WTC11 (cell line): Measurements from ENCODE around the gene CRY2.

ENCODE experiments used
- CREB1 ChIP-seq: sonication (generic); formaldehyde crosslinking; IDR thresholded peaks from 2 replicates; pipeline ENCODE4 v1.8.0; 2023; ENCODE audit warnings: mild to moderate bottlenecking, missing genetic modification reagents
- ETV6 ChIP-seq: sonication (generic); formaldehyde crosslinking; IDR thresholded peaks from 2 replicates; pipeline ENCODE4 v1.8.1; 2022; ENCODE audit warnings: mild to moderate bottlenecking, missing genetic modification reagents
- FOXJ3 ChIP-seq: sonication (generic); formaldehyde crosslinking; IDR thresholded peaks from 2 replicates; pipeline ENCODE4 v1.9.0; 2021; ENCODE audit warnings: missing genetic modification reagents, mild to moderate bottlenecking, borderline replicate concordance
- MYBL2 ChIP-seq: sonication (generic); formaldehyde crosslinking; IDR thresholded peaks from 2 replicates; pipeline ENCODE4 v1.8.1; 2023; ENCODE audit warnings: mild to moderate bottlenecking, moderate library complexity, missing genetic modification reagents
- NFE2L1 ChIP-seq: sonication (generic); formaldehyde crosslinking; IDR thresholded peaks from 2 replicates; pipeline ENCODE4 v1.8.1; 2023; ENCODE audit warnings: missing genetic modification reagents
- NFYB ChIP-seq: sonication (generic); formaldehyde crosslinking; conservative IDR thresholded peaks from 2 replicates; pipeline ENCODE4 v1.8.0; 2022; ENCODE audit warnings: low read depth, missing genetic modification reagents
- TF ChIP-seq, protein P1 (sequence below): fragments of 200-600 bp; IDR thresholded peaks from 2 replicates; pipeline ENCODE4 v1.8.0; 2022; ENCODE audit warnings: antibody characterized with exemption
- TF ChIP-seq, protein P2 (sequence below): fragments of 250-450 bp; sonication (Bioruptor Pico); IDR thresholded peaks from 2 replicates; pipeline ENCODE4 v1.9.0; 2021; ENCODE audit warnings: moderate library complexity, mild to moderate bottlenecking, inconsistent platforms, borderline replicate concordance
- TF ChIP-seq, protein P3 (sequence below): sonication (generic); formaldehyde crosslinking; IDR thresholded peaks from 2 replicates; pipeline ENCODE4 v1.8.0; 2022; ENCODE audit warnings: mild to moderate bottlenecking, missing genetic modification reagents
- TF ChIP-seq, protein P4 (sequence below): sonication (generic); formaldehyde crosslinking; IDR thresholded peaks from 2 replicates; pipeline ENCODE4 v1.8.0; 2023; ENCODE audit warnings: missing genetic modification reagents

DNA sequence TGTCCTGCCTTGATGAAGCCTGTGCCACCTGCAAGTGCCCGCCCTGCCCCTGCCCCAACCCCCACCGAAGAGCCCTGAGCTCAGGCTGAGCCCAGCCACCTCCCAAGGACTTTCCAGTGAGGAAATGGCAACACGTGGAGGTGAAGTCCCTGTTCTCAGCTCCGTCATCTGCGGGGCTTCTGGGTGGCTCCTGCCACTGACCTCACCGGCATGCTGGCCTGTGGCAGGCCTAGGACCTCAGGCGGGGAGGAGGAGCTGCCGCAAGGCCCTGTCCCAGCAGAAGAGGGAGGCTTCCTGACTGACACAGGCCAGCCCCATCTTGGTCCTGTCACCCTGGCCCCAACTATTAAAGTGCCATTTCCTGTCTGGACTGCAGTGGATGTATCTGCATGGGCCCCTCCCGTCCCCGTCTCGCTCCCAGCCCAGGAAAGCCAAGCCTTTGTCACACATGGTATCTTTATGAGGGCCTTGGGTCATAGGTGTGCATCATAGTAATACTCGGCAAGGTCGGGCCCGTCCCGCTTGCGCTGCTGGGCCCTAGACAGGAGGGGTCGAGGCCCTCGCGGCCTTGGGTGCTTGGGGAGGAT lies 58.9 kb downstream of the CRY2 start:
- TF ChIP-seq ETV6 (CRISPR knock-in tag) = no peak
- TF ChIP-seq, protein P1, sequence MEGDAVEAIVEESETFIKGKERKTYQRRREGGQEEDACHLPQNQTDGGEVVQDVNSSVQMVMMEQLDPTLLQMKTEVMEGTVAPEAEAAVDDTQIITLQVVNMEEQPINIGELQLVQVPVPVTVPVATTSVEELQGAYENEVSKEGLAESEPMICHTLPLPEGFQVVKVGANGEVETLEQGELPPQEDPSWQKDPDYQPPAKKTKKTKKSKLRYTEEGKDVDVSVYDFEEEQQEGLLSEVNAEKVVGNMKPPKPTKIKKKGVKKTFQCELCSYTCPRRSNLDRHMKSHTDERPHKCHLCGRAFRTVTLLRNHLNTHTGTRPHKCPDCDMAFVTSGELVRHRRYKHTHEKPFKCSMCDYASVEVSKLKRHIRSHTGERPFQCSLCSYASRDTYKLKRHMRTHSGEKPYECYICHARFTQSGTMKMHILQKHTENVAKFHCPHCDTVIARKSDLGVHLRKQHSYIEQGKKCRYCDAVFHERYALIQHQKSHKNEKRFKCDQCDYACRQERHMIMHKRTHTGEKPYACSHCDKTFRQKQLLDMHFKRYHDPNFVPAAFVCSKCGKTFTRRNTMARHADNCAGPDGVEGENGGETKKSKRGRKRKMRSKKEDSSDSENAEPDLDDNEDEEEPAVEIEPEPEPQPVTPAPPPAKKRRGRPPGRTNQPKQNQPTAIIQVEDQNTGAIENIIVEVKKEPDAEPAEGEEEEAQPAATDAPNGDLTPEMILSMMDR = no peak
- no peak for TF ChIP-seq MYBL2 (CRISPR knock-in tag)
- TF ChIP-seq, protein P2, sequence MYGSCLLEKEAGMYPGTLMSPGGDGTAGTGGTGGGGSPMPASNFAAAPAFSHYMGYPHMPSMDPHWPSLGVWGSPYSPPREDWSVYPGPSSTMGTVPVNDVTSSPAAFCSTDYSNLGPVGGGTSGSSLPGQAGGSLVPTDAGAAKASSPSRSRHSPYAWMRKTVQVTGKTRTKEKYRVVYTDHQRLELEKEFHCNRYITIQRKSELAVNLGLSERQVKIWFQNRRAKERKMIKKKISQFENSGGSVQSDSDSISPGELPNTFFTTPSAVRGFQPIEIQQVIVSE (CRISPR knock-in tag) = no peak
- TF ChIP-seq, protein P3, sequence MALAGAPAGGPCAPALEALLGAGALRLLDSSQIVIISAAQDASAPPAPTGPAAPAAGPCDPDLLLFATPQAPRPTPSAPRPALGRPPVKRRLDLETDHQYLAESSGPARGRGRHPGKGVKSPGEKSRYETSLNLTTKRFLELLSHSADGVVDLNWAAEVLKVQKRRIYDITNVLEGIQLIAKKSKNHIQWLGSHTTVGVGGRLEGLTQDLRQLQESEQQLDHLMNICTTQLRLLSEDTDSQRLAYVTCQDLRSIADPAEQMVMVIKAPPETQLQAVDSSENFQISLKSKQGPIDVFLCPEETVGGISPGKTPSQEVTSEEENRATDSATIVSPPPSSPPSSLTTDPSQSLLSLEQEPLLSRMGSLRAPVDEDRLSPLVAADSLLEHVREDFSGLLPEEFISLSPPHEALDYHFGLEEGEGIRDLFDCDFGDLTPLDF (CRISPR knock-in tag) = no peak
- TF ChIP-seq, protein P4, sequence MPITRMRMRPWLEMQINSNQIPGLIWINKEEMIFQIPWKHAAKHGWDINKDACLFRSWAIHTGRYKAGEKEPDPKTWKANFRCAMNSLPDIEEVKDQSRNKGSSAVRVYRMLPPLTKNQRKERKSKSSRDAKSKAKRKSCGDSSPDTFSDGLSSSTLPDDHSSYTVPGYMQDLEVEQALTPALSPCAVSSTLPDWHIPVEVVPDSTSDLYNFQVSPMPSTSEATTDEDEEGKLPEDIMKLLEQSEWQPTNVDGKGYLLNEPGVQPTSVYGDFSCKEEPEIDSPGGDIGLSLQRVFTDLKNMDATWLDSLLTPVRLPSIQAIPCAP = no peak
- no peak for TF ChIP-seq FOXJ3 (CRISPR knock-in tag)
- no peak for TF ChIP-seq NFYB (CRISPR knock-in tag)
- no peak for TF ChIP-seq NFE2L1 (CRISPR knock-in tag)
- no peak for TF ChIP-seq CREB1
